A549 treated with CpdA at 1 μM for 4 hours (cell line): ENCODE data around the gene PHACTR3. TPM values are rescaled to one million over a fixed set of nuclear protein-coding genes. Genes with fewer than 3 reads are reported as not detected.

ENCODE experiments used
- total RNA-seq: library from RNA; stranded (reverse); fragments of 200-300 nt; extraction: Qiagen RNA extraction; gene quantifications from 5 replicates; pipeline ENCODE4 v1.2.3, GENCODE V29; 2022; ENCODE audit warnings: low read depth

The PHACTR3 gene
- not detected in 5 replicates for total RNA-seq

GRCh38 chr20:59603781-59604541, at the start of gene PHACTR3:
Gene PHACTR3, plus strand, starts transcription at chr20:59604540. Its CDS starts 475 bp downstream, at chr20:59605015.

